ENCODE data around the gene AOC3.

GRCh38 chr17:42833767-42834422 lies 17.1 kb upstream of the AOC3 start:
- TF ChIP-seq CTCF (IDR thresholded peaks at IDR 0.05) = no peak
- TF ChIP-seq POLR2A (IDR thresholded peaks at IDR 0.05) = no peak
